K562 (cell line): ENCODE data around the gene TSPAN3. TPM values are rescaled to one million over a fixed set of nuclear protein-coding genes. Genes with fewer than 3 reads are reported as not detected.
A peak's percentile ranks its signal among the peaks of the same experiment; 100 is the strongest.

ENCODE experiments used
- ATAC-seq: fragments of 200-7000 bp; cut with Tn5 transposase; 3 replicates; pipeline ENCODE4 v1.9.1; 2020; ENCODE audit warnings: moderate library complexity
- BruUV-seq: library from RNA; stranded (reverse); fragments of 400-500 nt; replicated peaks from 2 replicates; lab custom pipeline; 2021; lab: Mats Ljungman, UMichigan
- CTCF ChIA-PET: fragments of 300-600 bp; formaldehyde crosslinking; extraction: SDS; loops from one replicate; lab custom pipeline; 2021; ENCODE audit warnings: low intra/inter-chr PET ratio; lab: Yijun Ruan, JAX
- POLR2A ChIA-PET: fragments of 300-600, 350-650 bp; sonication (Branson Sonifier 250); formaldehyde crosslinking; extraction: SDS; loops from one replicate; lab custom pipeline; 2021; ENCODE audit warnings: antibody characterized with exemption, inconsistent platforms; lab: Yijun Ruan, JAX
- DNase-seq, 4 experiments: peaks; one replicate each; pipeline versions ENCODE4 v3.0.0 to v3.0.0-alpha.2; 2011 to 2018; ENCODE audit warnings: low spot score in 3 of 4, mixed read lengths in 3 of 4; ENCODE audit errors: extremely low read depth in 1 of 4
- FAIRE-seq: peaks from 2 replicates; lab custom pipeline; 2011; peaks lifted over from hg19 to GRCh38; lab: Jason Lieb, UNC
- H2AFZ ChIP-seq: 2 replicates; pipeline ENCODE4 v1.6.0; 2011; ENCODE audit warnings: low read depth, low read length, control low read depth, inconsistent platforms
- H3K27ac ChIP-seq: fragments of 200-600 bp; 3 replicates; pipeline ENCODE4 v1.8.0; 2011; ENCODE audit warnings: low read depth, mild to moderate bottlenecking, control low read depth, inconsistent platforms, low read length, moderate library complexity, mixed read lengths; ENCODE audit errors: extremely low read depth
- H3K27me3 ChIP-seq, 2 experiments: fragments of 300-600 bp in 1 of 2; 2 replicates in 1 of 2; 3 replicates in 1 of 2; pipeline versions ENCODE4 v1.6.0 to v1.8.0; 2011; ENCODE audit warnings: inconsistent platforms in 2 of 2, low read length in 2 of 2, mild to moderate bottlenecking in 1 of 2, mixed read lengths in 1 of 2, moderate library complexity in 1 of 2; ENCODE audit not compliant: control insufficient read depth in 2 of 2, insufficient read depth in 2 of 2
- H3K36me3 ChIP-seq: fragments of 300-600 bp; 3 replicates; pipeline ENCODE4 v1.8.0; 2011; ENCODE audit warnings: mild to moderate bottlenecking, low read length, inconsistent platforms; ENCODE audit not compliant: control insufficient read depth, insufficient read depth
- H3K4me1 ChIP-seq, 2 experiments: fragments of 200-600 bp in 1 of 2; replicated peaks in 1 of 2; 2 replicates in 1 of 2; 3 replicates in 1 of 2; pipeline versions ENCODE4 v1.5.1 to v1.8.0; 2011; ENCODE audit warnings: inconsistent platforms in 2 of 2, low read length in 2 of 2, mild to moderate bottlenecking in 1 of 2, mixed read lengths in 1 of 2, moderate library complexity in 1 of 2; ENCODE audit not compliant: control insufficient read depth in 2 of 2, insufficient read depth in 2 of 2
- H3K4me2 ChIP-seq: 2 replicates; pipeline ENCODE4 v1.6.1; 2011; ENCODE audit warnings: low read length, control low read depth, inconsistent platforms, mixed read lengths; ENCODE audit not compliant: insufficient read depth
- H3K4me3 ChIP-seq: fragments of 200-600 bp; sonication (generic), shearing (Covaris generic); 2 replicates; pipeline ENCODE4 v1.5.1; 2016; ENCODE audit warnings: control low read depth, inconsistent platforms
- H3K79me2 ChIP-seq: fragments of 200-600 bp; 3 replicates; pipeline ENCODE4 v1.8.0; 2011; ENCODE audit warnings: low read length, inconsistent platforms; ENCODE audit not compliant: control insufficient read depth, insufficient read depth
- H3K9ac ChIP-seq, 2 experiments: 2 replicates each; pipeline versions ENCODE4 v1.6.0 to v1.6.1; 2011; ENCODE audit warnings: low read depth in 2 of 2, low read length in 2 of 2, control low read depth in 1 of 2, inconsistent platforms in 1 of 2, mild to moderate bottlenecking in 1 of 2, mixed read lengths in 1 of 2; ENCODE audit not compliant: insufficient read depth in 1 of 2
- H3K9me1 ChIP-seq: one replicate; pipeline ENCODE4 v1.6.0; 2011; ENCODE audit warnings: inconsistent platforms, mild to moderate bottlenecking, low read length, moderate library complexity; ENCODE audit not compliant: control insufficient read depth, insufficient read depth
- H3K9me3 ChIP-seq: replicated peaks from 2 replicates; pipeline ENCODE4 v1.5.1; 2011; ENCODE audit warnings: low read depth, low read length, inconsistent platforms; ENCODE audit not compliant: control insufficient read depth, insufficient read depth
- H4K20me1 ChIP-seq: replicated peaks from 2 replicates; pipeline ENCODE4 v1.6.1; 2011; ENCODE audit warnings: low read length, inconsistent platforms, mixed read lengths; ENCODE audit not compliant: control insufficient read depth, insufficient read depth
- GTF2E2 ChIP-seq: fragments of 200-800 bp; sonication (Bioruptor generic); IDR thresholded peaks from 2 replicates; pipeline ENCODE4 v1.6.1; 2016; ENCODE audit warnings: missing genetic modification characterization, missing compliant biosample characterization
- ZNF23 ChIP-seq: fragments of 250-450 bp; sonication (Bioruptor Pico); IDR thresholded peaks from 2 replicates; pipeline ENCODE4 v1.4.0; 2020; ENCODE audit warnings: mild to moderate bottlenecking
- WGBS: fragments of 100-300 bp; shearing (Covaris generic); methylation state at CpG from one replicate; pipeline ENCODE4 v1.1.6; 2016; ENCODE audit warnings: low coverage, mixed read lengths; ENCODE audit not compliant: insufficient coverage; ENCODE audit errors: missing lambda C conversion rate; 5-methylcytosine and 5-hydroxymethylcytosine counted together
- in situ Hi-C: fragments of 300-500 bp; cut with MboI; formaldehyde crosslinking; loops from 4 replicates; pipeline ENCODE4 v1.15.0; 2018; ENCODE audit warnings: inconsistent platforms, mixed read lengths
- intact Hi-C: fragments of 100-400 bp; cut with micrococcal nuclease; formaldehyde crosslinking; loops from 2 replicates; pipeline ENCODE4 v1.14.2; 2022
- polyA plus RNA-seq, 8 experiments: library from polyadenylated mRNA; depleted of rRNA in 4 of 8; stranded (reverse) in 5 of 8; unstranded in 3 of 8; fragments of >200 nt; fragmentation: Nextera tagmentation in 2 of 8; fragmentation: Illumina TruSeq in 1 of 8; extraction: Ambion mirVana in 2 of 8; extraction: Trizol in 1 of 8; gene quantifications; 2 replicates each; pipeline versions ENCODE4 v1.2.1 to v1.2.3, GENCODE V29; 2011 to 2014; ENCODE audit warnings: inconsistent platforms in 1 of 8, missing spikeins in 1 of 8
- total RNA-seq, 7 experiments: library from RNA; depleted of rRNA in 6 of 7; stranded (reverse); fragments of >200 nt in 6 of 7; fragmentation: Illumina TruSeq in 2 of 7; extraction: Trizol in 2 of 7; gene quantifications; 2 replicates each; pipeline versions ENCODE4 v1.2.1 to v1.2.3, GENCODE V29; 2011 to 2021; ENCODE audit warnings: low replicate concordance in 1 of 7
- TF ChIP-seq, protein P1 (sequence below), 2 experiments: fragments of 200-800 bp in 1 of 2; sonication (Bioruptor generic) in 1 of 2; sonication (generic) in 1 of 2; formaldehyde crosslinking in 1 of 2; IDR thresholded peaks in 1 of 2; conservative IDR thresholded peaks in 1 of 2; 2 replicates each; pipeline versions ENCODE4 v1.5.0 to v1.6.1; 2016 to 2020; ENCODE audit warnings: missing compliant biosample characterization in 1 of 2, missing genetic modification characterization in 1 of 2, missing genetic modification reagents in 1 of 2
- TF ChIP-seq, protein P2 (sequence below): fragments of 250-450 bp; sonication (Bioruptor Pico); IDR thresholded peaks from 2 replicates; pipeline ENCODE4 v1.8.0; 2022; ENCODE audit warnings: moderate library complexity, mild to moderate bottlenecking, inconsistent platforms
- TF ChIP-seq, protein P3 (sequence below), 2 experiments: IDR thresholded peaks in 1 of 2; conservative IDR thresholded peaks in 1 of 2; 2 replicates each; pipeline ENCODE4 v1.6.1; 2016; ENCODE audit warnings: low read depth in 2 of 2, mild to moderate bottlenecking in 1 of 2, missing compliant biosample characterization in 1 of 2, missing genetic modification characterization in 1 of 2, moderate library complexity in 1 of 2
- TF ChIP-seq, protein P4 (sequence below): sonication (generic); IDR thresholded peaks from 2 replicates; pipeline ENCODE4 v1.6.1; 2016

The TSPAN3 gene
- total and polyA plus RNA-seq, 9 of the 15 experiments (the other 6 are each of a cell fraction or from before 2014, with no cell fraction given): 14.3 to 144 (median 71.1) TPM

DNA sequence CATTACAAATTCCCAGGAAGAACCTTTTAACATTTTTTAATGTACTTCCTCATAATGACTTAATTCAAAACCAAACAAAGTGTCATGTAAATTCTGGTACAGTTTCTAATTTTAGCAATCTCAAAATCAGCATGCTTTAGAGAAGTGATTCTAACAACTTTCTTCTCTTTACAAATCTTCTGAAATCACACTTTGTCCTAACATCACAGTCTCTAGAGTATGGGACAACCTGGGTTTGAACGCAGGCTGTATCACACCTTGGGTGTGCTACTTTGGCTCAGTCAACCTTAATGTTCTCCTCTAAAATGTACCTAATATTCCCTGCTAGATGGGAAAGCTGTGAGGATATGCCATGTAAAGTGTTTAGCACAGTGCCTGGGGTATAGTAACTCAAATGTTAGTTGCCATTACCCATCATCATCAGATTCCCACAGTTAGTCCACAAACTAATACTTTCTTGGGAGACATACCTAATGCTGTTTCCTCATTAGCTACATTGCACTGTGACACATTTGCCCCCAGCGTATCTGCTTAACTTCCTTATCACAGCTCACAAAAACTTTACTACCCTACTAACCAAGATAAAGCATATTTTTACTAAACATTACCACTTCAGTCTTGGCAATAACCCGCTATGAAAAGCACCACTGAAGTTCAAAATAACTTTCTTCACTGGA is 3.1 kb downstream of the TSPAN3 start:
- 19% methylated on average over 3 of the region's 3 CpGs for WGBS
- in situ Hi-C loops: no loop called here
- no TSS peak for BruUV-seq

More for the DNA sequence above, 3.1 kb downstream of the TSPAN3 start:
- Histone ChIP-seq H3K4me1 (peaks cover 16 to 47% of the 10 kb centered on the region in 2 experiments), H3K4me2 (peak overlapping the region; percentile 8; the same call in 1 of the 2 replicates), H3K9me1 (peaks cover 5% of the 10 kb centered on the region), H2AFZ (no peak overlapping the region), H3K9ac (no peak overlapping the region), H3K27me3 (no peaks in the 10 kb centered on the region), H3K27ac (no peak overlapping the region), H3K9me3 (no peaks in the 10 kb centered on the region), H3K4me3 (no peak overlapping the region), H3K79me2 (peaks cover 56% of the 10 kb centered on the region), H3K36me3 (peaks cover 10% of the 10 kb centered on the region; the same call in 1 of the 3 replicates), H4K20me1 (0 out of 2 replicates have a peak, but pooled peaks cover 9% of the 10 kb centered on the region)
- FAIRE-seq (peak; percentile 15), ATAC-seq (no peak), DNase-seq (no peak)
- CTCF ChIA-PET: no interaction called here
- POLR2A ChIA-PET: interaction anchor here (0.6 to 2.2 kb wide), 4 partner anchors 9 to 22 kb away, joined by 3 to 8 read pairs (median 3); no protein-coding TSS in a partner anchor
- TF ChIP-seq GTF2E2 (0 out of 2 replicates have a peak, but pooled peaks have one; percentile 26), ZNF23 (CRISPR knock-in tag) (no peak)
- TF ChIP-seq, protein P1, sequence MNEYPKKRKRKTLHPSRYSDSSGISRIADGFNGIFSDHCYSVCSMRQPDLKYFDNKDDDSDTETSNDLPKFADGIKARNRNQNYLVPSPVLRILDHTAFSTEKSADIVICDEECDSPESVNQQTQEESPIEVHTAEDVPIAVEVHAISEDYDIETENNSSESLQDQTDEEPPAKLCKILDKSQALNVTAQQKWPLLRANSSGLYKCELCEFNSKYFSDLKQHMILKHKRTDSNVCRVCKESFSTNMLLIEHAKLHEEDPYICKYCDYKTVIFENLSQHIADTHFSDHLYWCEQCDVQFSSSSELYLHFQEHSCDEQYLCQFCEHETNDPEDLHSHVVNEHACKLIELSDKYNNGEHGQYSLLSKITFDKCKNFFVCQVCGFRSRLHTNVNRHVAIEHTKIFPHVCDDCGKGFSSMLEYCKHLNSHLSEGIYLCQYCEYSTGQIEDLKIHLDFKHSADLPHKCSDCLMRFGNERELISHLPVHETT (CRISPR knock-in tag; conservative IDR thresholded peaks at IDR 0.05 in 1 of 2, IDR thresholded peaks at IDR 0.05 in 1 of 2): no peak
- TF ChIP-seq, protein P2, sequence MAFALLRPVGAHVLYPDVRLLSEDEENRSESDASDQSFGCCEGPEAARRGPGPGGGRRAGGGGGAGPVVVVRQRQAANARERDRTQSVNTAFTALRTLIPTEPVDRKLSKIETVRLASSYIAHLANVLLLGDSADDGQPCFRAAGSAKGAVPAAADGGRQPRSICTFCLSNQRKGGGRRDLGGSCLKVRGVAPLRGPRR (CRISPR knock-in tag): no peak
- TF ChIP-seq, protein P3, sequence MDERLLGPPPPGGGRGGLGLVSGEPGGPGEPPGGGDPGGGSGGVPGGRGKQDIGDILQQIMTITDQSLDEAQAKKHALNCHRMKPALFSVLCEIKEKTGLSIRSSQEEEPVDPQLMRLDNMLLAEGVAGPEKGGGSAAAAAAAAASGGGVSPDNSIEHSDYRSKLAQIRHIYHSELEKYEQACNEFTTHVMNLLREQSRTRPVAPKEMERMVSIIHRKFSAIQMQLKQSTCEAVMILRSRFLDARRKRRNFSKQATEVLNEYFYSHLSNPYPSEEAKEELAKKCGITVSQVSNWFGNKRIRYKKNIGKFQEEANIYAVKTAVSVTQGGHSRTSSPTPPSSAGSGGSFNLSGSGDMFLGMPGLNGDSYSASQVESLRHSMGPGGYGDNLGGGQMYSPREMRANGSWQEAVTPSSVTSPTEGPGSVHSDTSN (CRISPR knock-in tag; IDR thresholded peaks at IDR 0.05; ENCODE audit: low read depth): no peak
- TF ChIP-seq, protein P3 (tag; conservative IDR thresholded peaks at IDR 0.05; ENCODE audit: low read depth): 0 out of 2 replicates have a peak, but pooled peaks have one; percentile 2
- TF ChIP-seq, protein P4, sequence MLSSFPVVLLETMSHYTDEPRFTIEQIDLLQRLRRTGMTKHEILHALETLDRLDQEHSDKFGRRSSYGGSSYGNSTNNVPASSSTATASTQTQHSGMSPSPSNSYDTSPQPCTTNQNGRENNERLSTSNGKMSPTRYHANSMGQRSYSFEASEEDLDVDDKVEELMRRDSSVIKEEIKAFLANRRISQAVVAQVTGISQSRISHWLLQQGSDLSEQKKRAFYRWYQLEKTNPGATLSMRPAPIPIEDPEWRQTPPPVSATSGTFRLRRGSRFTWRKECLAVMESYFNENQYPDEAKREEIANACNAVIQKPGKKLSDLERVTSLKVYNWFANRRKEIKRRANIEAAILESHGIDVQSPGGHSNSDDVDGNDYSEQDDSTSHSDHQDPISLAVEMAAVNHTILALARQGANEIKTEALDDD: peak; percentile 95
- intact Hi-C loops: no loop called here
